ENCODE data around the gene ERP44.

The ERP44 gene

DNA sequence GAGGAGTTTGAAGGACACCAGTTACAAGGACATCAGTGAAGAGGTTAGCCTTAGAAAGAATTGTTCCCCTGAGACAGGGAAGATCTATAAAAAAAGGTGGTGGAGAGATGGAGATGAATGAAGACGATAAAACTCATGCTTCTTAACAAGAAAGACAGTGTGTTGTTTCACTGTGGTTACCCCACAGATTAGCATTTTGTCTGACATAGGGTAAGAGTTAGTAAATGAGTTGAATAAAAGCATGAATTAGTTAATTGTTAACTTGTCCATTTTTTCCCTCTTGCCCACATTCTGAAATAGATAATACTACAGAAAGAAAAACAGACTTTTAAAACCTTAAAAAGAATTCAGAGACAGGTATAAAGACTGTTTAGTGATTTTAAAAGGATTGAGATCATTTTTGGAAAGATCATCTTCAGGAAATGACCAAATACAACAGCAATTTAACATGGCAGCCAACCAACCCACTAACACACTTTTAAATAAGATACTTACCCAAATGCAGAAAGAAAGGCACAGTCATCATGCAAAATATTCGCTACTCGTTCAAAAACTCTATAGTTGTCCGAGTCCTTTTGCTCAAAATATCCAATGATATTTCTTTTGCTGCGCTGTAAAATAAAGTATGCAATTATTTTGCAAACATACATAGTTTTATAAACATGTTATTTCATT, 78.5 kb downstream of the ERP44 start:
- Histone ChIP-seq H2AFZ (ENCODE audit: low read depth, low read length) (no peak overlapping the region), H4K20me1 (ENCODE audit: insufficient read depth, low read length) (no peaks in the 10 kb centered on the region), H3K36me3 (ENCODE audit: insufficient read depth, low read length) (peaks cover 35% of the 10 kb centered on the region), H3K4me1 (ENCODE audit: insufficient read depth, low read length) (no peaks in the 10 kb centered on the region), H3K9ac (ENCODE audit: low read depth, low read length) (no peak overlapping the region), H3K4me2 (ENCODE audit: insufficient read depth, low read length) (no peak overlapping the region), H3K27ac (ENCODE audit: low read length) (no peak overlapping the region), H3K27me3 (ENCODE audit: insufficient read depth, low read length, poor library complexity) (no peaks in the 10 kb centered on the region), H3K79me2 (ENCODE audit: insufficient read depth, low read length) (peaks cover 3% of the 10 kb centered on the region; the same call in 1 of the 2 replicates), H3K9me3 (ENCODE audit: insufficient read depth, low read length, severe bottlenecking) (no peaks in the 10 kb centered on the region), H3K4me3 (ENCODE audit: low read depth in 1 of 2, low read length in 2 of 2) (no peak overlapping the region)
- TF ChIP-seq, protein P1, sequence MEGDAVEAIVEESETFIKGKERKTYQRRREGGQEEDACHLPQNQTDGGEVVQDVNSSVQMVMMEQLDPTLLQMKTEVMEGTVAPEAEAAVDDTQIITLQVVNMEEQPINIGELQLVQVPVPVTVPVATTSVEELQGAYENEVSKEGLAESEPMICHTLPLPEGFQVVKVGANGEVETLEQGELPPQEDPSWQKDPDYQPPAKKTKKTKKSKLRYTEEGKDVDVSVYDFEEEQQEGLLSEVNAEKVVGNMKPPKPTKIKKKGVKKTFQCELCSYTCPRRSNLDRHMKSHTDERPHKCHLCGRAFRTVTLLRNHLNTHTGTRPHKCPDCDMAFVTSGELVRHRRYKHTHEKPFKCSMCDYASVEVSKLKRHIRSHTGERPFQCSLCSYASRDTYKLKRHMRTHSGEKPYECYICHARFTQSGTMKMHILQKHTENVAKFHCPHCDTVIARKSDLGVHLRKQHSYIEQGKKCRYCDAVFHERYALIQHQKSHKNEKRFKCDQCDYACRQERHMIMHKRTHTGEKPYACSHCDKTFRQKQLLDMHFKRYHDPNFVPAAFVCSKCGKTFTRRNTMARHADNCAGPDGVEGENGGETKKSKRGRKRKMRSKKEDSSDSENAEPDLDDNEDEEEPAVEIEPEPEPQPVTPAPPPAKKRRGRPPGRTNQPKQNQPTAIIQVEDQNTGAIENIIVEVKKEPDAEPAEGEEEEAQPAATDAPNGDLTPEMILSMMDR (IDR thresholded peaks at IDR 0.05; ENCODE audit: borderline replicate concordance, extremely low read depth, low read length, poor library complexity, severe bottlenecking), result no peak
- no peak for TF ChIP-seq EZH2 (IDR thresholded peaks at IDR 0.05; ENCODE audit: borderline replicate concordance, low read depth, low read length, severe bottlenecking)
- no peak for DNase-seq
- ATAC-seq (ENCODE audit: insufficient read depth, low read depth), result no peak

DNA sequence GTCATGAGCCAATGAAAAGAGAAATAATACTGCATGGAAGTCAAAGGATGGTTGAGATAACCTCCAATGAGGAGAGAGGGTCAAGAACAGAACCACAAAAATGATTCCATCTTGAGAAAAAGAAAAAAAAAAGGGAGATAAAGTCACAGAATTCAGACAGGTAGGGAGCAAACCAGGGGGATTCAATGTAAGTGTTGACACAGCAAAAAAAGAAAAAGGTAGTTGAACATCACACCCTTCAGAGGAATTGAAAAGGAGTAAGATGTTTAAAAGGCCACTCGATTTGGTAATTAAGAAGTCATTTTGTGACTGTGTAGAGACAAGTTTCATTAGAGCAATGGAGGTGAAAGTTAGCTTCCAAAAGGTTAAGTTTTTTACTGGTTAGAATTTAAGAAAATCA, 79.3 kb downstream of the ERP44 start:
- no peaks in the 10 kb centered on the region for H3K27me3 ChIP-seq (ENCODE audit: insufficient read depth, low read length, poor library complexity)
- ATAC-seq (ENCODE audit: insufficient read depth, low read depth) (no peak), DNase-seq (no peak)
- peaks cover 36% of the 10 kb centered on the region for H3K36me3 ChIP-seq (ENCODE audit: insufficient read depth, low read length)
- H4K20me1 ChIP-seq (ENCODE audit: insufficient read depth, low read length), result no peaks in the 10 kb centered on the region
- H3K79me2 ChIP-seq (ENCODE audit: insufficient read depth, low read length), result peaks cover 3% of the 10 kb centered on the region; the same call in 1 of the 2 replicates
- H2AFZ ChIP-seq (ENCODE audit: low read depth, low read length), result no peak overlapping the region
- H3K4me2 ChIP-seq (ENCODE audit: insufficient read depth, low read length), result no peak overlapping the region
- H3K9ac ChIP-seq (ENCODE audit: low read depth, low read length), result no peak overlapping the region
- no peak overlapping the region for H3K27ac ChIP-seq (ENCODE audit: low read length)
- H3K9me3 ChIP-seq (ENCODE audit: insufficient read depth, low read length, severe bottlenecking), result no peaks in the 10 kb centered on the region
- TF ChIP-seq EZH2 (IDR thresholded peaks at IDR 0.05; ENCODE audit: borderline replicate concordance, low read depth, low read length, severe bottlenecking), result no peak
- TF ChIP-seq, protein P1 (IDR thresholded peaks at IDR 0.05; ENCODE audit: borderline replicate concordance, extremely low read depth, low read length, poor library complexity, severe bottlenecking), result no peak
- H3K4me3 ChIP-seq (ENCODE audit: low read depth in 1 of 2, low read length in 2 of 2), result no peak overlapping the region
- no peaks in the 10 kb centered on the region for H3K4me1 ChIP-seq (ENCODE audit: insufficient read depth, low read length)

DNA sequence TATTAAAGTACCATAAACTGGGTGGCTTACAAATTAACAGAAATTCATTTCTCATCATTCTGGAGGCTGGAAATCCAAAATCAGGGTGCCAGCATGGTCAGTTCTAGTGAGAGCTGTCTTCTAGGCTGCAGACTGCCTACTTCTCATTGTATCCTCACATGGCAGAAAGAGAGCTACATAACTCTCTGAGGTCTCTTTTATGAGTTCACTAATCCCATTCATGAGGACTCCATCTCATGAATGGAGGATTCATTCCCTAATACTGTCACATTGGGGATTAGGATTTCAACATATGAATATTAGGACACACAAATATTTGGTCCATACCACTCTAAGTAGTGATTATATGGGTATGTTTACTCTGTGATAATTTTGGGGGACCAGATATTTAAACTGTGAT, 84.0 kb downstream of the ERP44 start:
- no peak overlapping the region for H3K4me2 ChIP-seq (ENCODE audit: insufficient read depth, low read length)
- no peak overlapping the region for H2AFZ ChIP-seq (ENCODE audit: low read depth, low read length)
- TF ChIP-seq EZH2 (IDR thresholded peaks at IDR 0.05; ENCODE audit: borderline replicate concordance, low read depth, low read length, severe bottlenecking), result no peak
- TF ChIP-seq, protein P1 (IDR thresholded peaks at IDR 0.05; ENCODE audit: borderline replicate concordance, extremely low read depth, low read length, poor library complexity, severe bottlenecking), result no peak
- H3K9ac ChIP-seq (ENCODE audit: low read depth, low read length), result no peak overlapping the region
- no peak for DNase-seq
- H3K36me3 ChIP-seq (ENCODE audit: insufficient read depth, low read length), result peaks cover 42% of the 10 kb centered on the region
- no peak overlapping the region for H3K27ac ChIP-seq (ENCODE audit: low read length)
- H3K4me1 ChIP-seq (ENCODE audit: insufficient read depth, low read length), result no peaks in the 10 kb centered on the region
- ATAC-seq (ENCODE audit: insufficient read depth, low read depth), result no peak
- no peaks in the 10 kb centered on the region for H3K79me2 ChIP-seq (ENCODE audit: insufficient read depth, low read length)
- no peaks in the 10 kb centered on the region for H4K20me1 ChIP-seq (ENCODE audit: insufficient read depth, low read length)
- H3K27me3 ChIP-seq (ENCODE audit: insufficient read depth, low read length, poor library complexity), result no peaks in the 10 kb centered on the region
- peaks cover 5% of the 10 kb centered on the region for H3K9me3 ChIP-seq (ENCODE audit: insufficient read depth, low read length, severe bottlenecking)
- no peak overlapping the region for H3K4me3 ChIP-seq (ENCODE audit: low read depth in 1 of 2, low read length in 2 of 2)
